Activated T-cell treated with anti-CD3 and anti-CD28 coated beads, Interleukin-2, amount 50 U/mL, for 24 hours (primary cell): ENCODE measurements around the gene AUP1.
A peak's percentile ranks its signal among the peaks of the same experiment; 100 is the strongest.

ENCODE experiments used
- DNase-seq: peaks from one replicate; pipeline ENCODE4 v3.0.0-alpha.2; 2020
- H3K27ac Mint-ChIP-seq: 2 replicates; pipeline ENCODE4 v1.8.0; 2020; ENCODE audit warnings: mild to moderate bottlenecking, mixed read lengths
- H3K27me3 Mint-ChIP-seq: 2 replicates; pipeline ENCODE4 v1.8.0; 2020; ENCODE audit warnings: mixed read lengths
- H3K36me3 Mint-ChIP-seq: 2 replicates; pipeline ENCODE4 v1.8.0; 2020; ENCODE audit warnings: low read depth, mixed read lengths
- H3K4me1 Mint-ChIP-seq: 2 replicates; pipeline ENCODE4 v1.8.0; 2020; ENCODE audit warnings: low read depth, mixed read lengths
- H3K4me3 Mint-ChIP-seq: 2 replicates; pipeline ENCODE4 v1.8.0; 2020; ENCODE audit warnings: mild to moderate bottlenecking, moderate library complexity, mixed read lengths
- H3K9me3 Mint-ChIP-seq: 2 replicates; pipeline ENCODE4 v1.8.0; 2020; ENCODE audit warnings: mixed read lengths

AUP1 gene

DNA sequence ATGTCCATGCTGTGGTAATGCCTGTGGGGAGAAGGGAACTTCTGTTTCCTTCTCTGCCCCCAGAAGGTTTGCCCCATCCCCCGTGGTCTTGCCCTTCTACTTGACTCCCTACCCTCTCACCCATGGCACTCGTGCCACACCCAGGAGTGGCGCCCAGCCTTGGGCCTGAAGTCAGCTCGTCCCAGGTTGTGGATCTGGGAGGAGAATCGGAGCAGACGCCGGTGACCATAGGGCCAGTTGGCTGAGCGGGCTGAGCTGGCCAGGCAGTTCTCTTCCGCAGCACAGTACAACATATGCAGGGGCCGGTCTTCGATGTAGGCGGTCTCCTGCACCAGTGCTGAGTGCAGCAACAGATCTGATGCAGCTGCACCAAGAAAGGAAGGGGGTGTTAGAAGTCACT, 4.9 kb upstream of the AUP1 start:
- DNase-seq, result no peak
- Mint-ChIP-seq H3K36me3 (peaks cover 37% of the 10 kb centered on the region), H3K9me3 (no peaks in the 10 kb centered on the region), H3K27ac (no peak overlapping the region), H3K4me3 (no peak overlapping the region), H3K27me3 (peaks cover 17% of the 10 kb centered on the region), H3K4me1 (peaks cover 17% of the 10 kb centered on the region)

DNA sequence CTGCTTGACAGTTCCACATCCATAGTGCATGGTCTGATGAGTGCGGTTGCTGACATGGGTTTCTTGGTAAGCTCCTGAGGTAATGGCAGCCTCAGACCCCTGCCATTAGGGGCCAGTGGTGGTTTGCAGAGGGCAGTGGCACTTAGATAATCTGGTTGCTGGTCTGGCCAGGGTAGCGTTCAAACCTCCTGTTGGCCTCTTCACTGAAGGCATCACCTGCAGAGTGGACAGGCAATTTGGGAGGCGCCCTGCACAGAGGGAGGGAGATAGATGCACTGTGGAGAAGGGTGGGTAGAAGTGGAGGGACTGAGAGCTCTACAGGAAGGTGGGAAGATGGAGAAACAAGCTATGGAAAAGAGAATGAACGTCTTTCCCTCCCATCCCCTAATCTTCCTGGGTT, 4.0 kb upstream of the AUP1 start:
- Mint-ChIP-seq H3K4me3 (no peak overlapping the region), H3K27ac (no peak overlapping the region), H3K9me3 (no peaks in the 10 kb centered on the region), H3K27me3 (peaks cover 8% of the 10 kb centered on the region), H3K4me1 (peaks cover 17% of the 10 kb centered on the region), H3K36me3 (peaks cover 47% of the 10 kb centered on the region)
- DNase-seq, result no peak

DNA sequence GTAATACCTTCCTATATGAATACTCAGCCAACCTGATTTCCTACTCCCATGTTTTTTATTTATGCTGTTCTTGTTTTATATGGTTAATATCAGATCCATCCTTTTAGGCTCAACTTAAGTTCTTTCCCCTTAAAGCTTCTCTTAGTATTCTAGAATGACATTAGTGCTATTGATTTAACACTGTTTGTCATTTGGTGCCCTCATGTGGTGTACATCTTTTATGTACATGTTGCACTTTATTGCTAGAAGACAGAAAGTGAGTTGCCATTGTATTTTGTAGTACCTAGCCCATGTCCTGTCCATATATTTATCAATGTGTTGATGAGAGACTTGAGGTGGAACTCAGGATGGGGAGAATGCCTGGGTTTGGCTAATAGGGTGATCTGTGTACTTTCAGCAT, 2.7 kb upstream of the AUP1 start:
- H3K4me1 Mint-ChIP-seq, result peaks cover 29% of the 10 kb centered on the region
- H3K9me3 Mint-ChIP-seq, result no peaks in the 10 kb centered on the region
- DNase-seq, result no peak

DNA sequence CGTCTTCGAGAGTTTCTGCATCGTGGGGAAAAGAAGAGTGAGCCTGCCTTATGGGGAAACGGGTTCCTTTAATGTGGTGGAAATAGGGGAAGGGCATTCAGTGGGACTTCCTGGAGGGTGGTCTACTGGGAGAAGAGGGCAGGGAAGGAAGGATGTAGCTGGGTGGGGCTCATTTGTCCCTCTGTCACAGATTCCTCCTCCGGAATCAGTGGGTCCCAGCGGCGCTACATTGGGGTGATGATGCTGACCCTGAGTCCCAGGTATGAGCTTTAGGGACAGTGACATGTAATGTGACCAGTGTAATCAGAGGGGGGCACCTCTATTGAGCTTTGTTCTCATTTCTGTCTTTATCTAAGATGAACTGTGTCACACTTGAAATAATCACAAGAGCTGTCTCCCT, 2.2 kb upstream of the AUP1 start:
- Mint-ChIP-seq H3K27me3 (no peaks in the 10 kb centered on the region), H3K4me1 (peaks cover 35% of the 10 kb centered on the region), H3K36me3 (peaks cover 65% of the 10 kb centered on the region), H3K27ac (peak overlapping the region; percentile 99), H3K9me3 (no peaks in the 10 kb centered on the region), H3K4me3 (peak overlapping the region; percentile 100)
- DNase-seq, result no peak

More for the DNA sequence above, 2.7 kb upstream of the AUP1 start:
- Mint-ChIP-seq H3K36me3 (peaks cover 59% of the 10 kb centered on the region), H3K27ac (peak overlapping the region; percentile 99), H3K27me3 (no peaks in the 10 kb centered on the region), H3K4me3 (peak overlapping the region; percentile 100)

DNA sequence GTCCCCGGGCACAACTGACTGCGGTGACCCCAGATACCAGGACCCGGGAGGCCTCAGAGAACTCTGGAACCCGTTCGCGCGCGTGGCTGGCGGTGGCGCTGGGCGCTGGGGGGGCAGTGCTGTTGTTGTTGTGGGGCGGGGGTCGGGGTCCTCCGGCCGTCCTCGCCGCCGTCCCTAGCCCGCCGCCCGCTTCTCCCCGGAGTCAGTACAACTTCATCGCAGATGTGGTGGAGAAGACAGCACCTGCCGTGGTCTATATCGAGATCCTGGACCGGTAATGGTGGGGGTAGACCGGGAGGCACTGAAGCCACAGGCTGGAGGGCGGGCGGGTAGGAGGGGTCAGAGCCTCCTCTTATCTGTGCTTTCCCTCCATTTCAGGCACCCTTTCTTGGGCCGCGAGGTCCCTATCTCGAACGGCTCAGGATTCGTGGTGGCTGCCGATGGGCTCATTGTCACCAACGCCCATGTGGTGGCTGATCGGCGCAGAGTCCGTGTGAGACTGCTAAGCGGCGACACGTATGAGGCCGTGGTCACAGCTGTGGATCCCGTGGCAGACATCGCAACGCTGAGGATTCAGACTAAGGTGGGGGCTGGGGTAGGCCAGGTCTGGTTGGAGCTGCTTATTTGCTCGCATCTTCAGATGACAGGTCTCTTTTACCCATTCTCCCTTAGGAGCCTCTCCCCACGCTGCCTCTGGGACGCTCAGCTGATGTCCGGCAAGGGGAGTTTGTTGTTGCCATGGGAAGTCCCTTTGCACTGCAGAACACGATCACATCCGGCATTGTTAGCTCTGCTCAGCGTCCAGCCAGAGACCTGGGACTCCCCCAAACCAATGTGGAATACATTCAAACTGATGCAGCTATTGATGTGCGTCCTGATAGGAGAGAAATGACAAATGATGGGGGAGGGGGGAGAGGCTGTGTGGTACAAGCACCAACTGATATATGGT, 1.0 kb upstream of the AUP1 start:
- peak; percentile 68 for DNase-seq
- H3K27ac Mint-ChIP-seq, result peak overlapping the region; percentile 99
- peaks cover 40% of the 10 kb centered on the region for H3K4me1 Mint-ChIP-seq
- no peaks in the 10 kb centered on the region for H3K9me3 Mint-ChIP-seq
- no peaks in the 10 kb centered on the region for H3K27me3 Mint-ChIP-seq
- peak overlapping the region; percentile 100 for H3K4me3 Mint-ChIP-seq
- peaks cover 76% of the 10 kb centered on the region for H3K36me3 Mint-ChIP-seq

DNA sequence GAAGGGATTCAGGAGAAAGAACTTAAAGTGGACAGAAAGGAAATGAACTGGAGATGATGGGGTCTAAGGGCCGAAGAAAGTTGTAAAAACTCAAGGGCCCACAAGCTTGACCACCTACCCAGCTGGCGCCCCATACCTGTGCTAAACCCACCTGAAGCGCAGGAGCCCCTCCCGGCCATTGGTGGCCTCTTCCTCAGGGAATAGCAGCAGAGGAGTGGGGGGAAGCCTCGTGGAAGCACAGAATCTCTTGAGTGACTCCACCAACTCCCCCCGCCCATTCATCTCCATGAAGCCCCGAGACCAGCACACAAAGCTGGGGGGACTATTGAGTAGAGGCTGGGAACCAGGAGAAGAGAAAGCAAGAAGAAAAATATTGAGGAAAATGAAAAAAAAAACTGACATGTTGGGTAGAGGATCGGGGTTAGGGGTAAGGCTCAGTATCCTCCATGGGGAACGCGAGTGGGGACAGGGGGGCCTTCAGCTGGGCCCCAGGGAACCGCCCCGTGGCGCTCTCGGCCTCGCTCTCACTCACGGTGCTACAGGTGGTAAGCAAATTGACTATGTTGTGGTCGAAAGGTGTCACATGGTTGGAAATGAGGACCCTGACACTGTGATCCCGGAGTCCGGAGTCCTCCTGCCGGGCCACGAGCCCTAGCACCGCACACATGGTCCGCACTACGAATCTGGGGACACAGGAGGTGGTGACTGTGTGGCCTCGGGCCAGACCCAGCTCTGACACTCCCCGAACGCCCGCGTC, 728 bp downstream of the AUP1 start:
- H3K36me3 Mint-ChIP-seq, result peaks cover 79% of the 10 kb centered on the region
- H3K4me1 Mint-ChIP-seq, result peaks cover 40% of the 10 kb centered on the region
- no peak for DNase-seq
- H3K9me3 Mint-ChIP-seq, result no peaks in the 10 kb centered on the region
- H3K27ac Mint-ChIP-seq, result peak overlapping the region; percentile 99
- peak overlapping the region; percentile 100 for H3K4me3 Mint-ChIP-seq
- no peaks in the 10 kb centered on the region for H3K27me3 Mint-ChIP-seq

DNA sequence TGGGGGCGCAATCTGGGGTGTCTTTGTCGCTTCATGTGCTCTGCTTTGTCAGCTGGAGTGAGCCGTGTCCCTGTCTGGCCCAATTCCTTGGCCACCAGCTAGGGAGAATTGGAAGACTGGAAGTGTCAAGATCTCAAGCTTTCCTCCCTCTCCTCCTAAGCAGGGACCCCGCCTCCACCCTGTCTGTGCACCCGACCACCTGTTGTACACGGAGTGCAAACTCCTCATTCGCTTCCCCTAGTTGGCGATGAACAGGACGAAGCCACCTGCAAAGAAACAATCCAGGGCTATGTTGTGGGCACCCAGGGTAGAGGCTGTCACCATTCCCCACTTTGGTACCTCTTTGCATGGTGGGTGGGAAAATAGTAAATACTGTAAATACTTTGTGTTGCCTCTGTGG, 1.8 kb downstream of the AUP1 start:
- Mint-ChIP-seq H3K27me3 (no peaks in the 10 kb centered on the region), H3K4me1 (peaks cover 40% of the 10 kb centered on the region), H3K36me3 (peaks cover 70% of the 10 kb centered on the region)

DNA sequence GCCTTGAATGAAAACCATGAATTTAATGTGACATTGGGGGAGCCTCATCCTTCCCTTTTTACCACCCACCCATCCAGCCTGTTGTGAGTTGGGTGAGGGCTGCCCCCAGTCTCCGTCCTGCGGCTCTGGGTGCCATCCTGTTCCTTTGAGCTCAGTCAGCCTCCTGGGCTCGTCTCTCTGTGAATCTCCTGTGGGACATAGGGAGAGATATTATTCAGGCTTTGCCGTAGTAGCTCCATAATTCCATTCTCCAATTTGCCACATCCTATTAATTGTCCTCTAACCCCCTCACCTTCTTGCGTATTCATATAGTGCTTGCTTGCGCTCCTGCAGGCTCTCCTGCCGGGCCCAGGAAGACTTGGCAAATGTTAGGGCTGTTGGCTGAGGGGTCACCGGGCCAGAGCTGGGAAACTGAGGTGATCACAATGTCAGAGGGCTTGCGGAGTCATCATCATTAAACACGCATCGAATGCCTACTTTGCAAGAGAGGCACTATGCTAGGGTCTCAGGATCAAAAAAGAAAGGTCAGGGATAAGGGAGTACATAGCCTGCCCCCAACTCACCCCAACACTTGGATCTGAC, 2.8 kb downstream of the AUP1 start:
- peaks cover 34% of the 10 kb centered on the region for H3K4me1 Mint-ChIP-seq
- H3K36me3 Mint-ChIP-seq, result peaks cover 60% of the 10 kb centered on the region
- H3K27ac Mint-ChIP-seq, result peak overlapping the region; percentile 33

More for the DNA sequence above, 1.8 kb downstream of the AUP1 start:
- no peak for DNase-seq
- no peaks in the 10 kb centered on the region for H3K9me3 Mint-ChIP-seq
- peak overlapping the region; percentile 99 for H3K27ac Mint-ChIP-seq
- peak overlapping the region; percentile 100 for H3K4me3 Mint-ChIP-seq

DNA sequence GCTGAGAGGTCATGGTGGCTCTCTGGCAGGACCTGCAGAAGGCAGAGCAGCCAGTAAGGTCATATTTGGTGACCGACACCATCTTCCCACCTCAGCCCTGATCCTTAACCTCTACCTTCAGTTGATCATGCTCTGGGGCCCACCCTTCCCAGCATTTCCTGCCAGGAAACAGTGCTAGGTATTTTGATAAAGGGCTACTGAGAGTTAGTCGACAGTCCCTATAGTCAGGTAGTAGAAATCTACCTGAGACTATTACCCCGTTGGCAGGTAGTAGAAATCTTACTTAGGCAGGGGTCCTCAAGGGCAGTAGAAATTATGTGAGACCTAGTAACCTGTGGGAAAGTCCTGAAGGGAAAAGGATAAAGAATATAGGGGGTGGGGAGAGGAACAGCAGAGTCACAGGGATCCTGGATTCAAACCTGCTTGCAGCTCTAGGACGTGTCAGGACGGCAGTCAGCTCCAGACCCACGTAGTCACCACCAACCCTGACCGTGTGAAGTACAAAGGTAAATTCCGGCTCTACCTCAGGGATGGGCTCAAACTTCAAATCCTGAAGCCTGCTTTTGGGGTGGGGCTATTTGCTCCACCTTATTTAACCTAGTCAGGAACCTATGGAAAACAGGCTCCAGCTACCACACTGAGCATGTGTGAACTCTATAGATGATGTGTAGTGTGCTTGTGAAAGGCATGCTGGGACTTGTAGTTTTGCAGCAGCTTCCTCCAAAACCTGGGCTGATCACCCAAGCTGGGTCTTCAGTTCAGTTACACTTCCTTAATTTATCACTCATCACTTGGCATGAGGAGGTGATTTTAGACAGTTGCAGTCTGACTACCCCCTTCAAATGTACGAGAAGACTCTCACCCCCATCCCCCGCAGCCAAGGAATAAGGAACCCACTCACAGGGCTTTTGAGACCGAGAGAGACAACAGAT, 3.5 kb downstream of the AUP1 start, which contains the start of gene DQX1:
Gene DQX1, minus strand, starts transcription at position 515 of the 932 bp plus-strand sequence. Its CDS starts 502 bp downstream, at position 13.
- no peak for DNase-seq
- H3K27me3 Mint-ChIP-seq, result no peaks in the 10 kb centered on the region
- H3K9me3 Mint-ChIP-seq, result no peaks in the 10 kb centered on the region

More for the DNA sequence above, 2.8 kb downstream of the AUP1 start:
- no peaks in the 10 kb centered on the region for H3K27me3 Mint-ChIP-seq
- H3K9me3 Mint-ChIP-seq, result no peaks in the 10 kb centered on the region
- H3K4me3 Mint-ChIP-seq, result peak overlapping the region; percentile 10
- no peak for DNase-seq

DNA sequence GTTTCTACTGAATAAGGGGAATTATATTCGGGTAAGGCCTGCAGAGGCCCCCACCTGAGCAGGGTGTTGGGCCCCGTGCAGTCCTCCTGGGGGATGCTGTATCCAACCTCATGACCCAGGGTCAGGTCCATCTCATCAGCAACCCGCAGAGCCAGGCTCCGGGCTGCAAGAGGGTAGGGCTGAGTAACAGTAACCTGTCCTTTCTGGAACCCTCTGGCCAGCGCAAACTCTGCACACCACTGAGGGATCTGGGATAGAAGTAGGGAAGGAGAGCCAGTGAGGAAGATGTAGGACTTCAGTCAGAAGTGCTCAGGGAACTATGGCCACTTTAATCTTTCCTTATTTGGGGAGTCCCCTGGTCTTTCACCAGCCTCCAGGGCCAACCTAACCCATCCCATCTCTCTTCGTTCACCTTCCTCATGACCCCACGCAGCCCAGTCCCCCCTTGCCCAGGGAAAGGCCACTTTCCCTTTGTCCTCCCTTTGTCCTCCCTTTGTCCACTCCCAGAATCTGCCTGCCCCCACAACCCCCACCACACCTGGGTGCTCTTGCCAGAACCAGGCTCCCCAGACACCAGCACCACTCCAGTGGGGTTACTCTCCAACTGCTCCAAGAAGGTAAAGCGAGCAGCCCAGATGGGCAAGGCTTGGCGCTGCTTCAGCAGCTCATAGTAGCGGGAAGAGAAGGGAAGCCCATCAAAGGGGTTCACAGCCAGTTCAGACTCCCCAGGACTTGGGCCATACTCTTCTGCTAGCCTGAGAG, 4.4 kb downstream of the AUP1 start:
- Mint-ChIP-seq H3K36me3 (peaks cover 46% of the 10 kb centered on the region), H3K27me3 (peaks cover 7% of the 10 kb centered on the region), H3K4me3 (no peak overlapping the region), H3K9me3 (no peaks in the 10 kb centered on the region), H3K4me1 (peaks cover 23% of the 10 kb centered on the region), H3K27ac (peak overlapping the region; percentile 38)
- DNase-seq, result no peak

More for the DNA sequence above, 3.5 kb downstream of the AUP1 start, which contains the start of gene DQX1:
- Mint-ChIP-seq H3K27ac (peak within 1 kb of the TSS; percentile 38), H3K36me3 (peaks cover 53% of the 10 kb centered on the region), H3K4me3 (peak within 1 kb of the TSS; percentile 47), H3K4me1 (peaks cover 27% of the 10 kb centered on the region)

DNA sequence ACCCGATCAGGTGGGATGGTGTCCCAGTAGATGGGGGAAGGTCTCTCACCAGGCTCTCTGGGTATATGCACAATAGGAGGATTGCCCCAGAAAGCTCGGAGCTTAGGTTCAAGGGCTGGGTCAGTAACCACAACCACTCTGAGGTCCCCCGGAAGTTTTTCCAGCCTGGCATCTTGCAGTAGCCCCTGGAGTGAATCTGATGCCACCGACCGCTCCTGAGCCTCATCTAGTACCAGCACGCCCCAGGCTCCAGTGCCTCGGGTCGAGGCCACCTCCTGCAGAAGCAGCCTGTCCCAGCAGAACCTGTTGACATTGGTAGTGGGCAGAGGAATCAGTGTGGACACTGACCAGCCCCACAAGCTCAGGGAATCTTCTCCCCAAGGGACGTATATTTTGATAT, 5.5 kb downstream of the AUP1 start:
- H3K9me3 Mint-ChIP-seq, result no peaks in the 10 kb centered on the region
- H3K4me1 Mint-ChIP-seq, result peaks cover 23% of the 10 kb centered on the region
- peaks cover 41% of the 10 kb centered on the region for H3K36me3 Mint-ChIP-seq
- no peak for DNase-seq
- peaks cover 18% of the 10 kb centered on the region for H3K27me3 Mint-ChIP-seq
- H3K27ac Mint-ChIP-seq, result no peak overlapping the region
- H3K4me3 Mint-ChIP-seq, result no peak overlapping the region

DNA sequence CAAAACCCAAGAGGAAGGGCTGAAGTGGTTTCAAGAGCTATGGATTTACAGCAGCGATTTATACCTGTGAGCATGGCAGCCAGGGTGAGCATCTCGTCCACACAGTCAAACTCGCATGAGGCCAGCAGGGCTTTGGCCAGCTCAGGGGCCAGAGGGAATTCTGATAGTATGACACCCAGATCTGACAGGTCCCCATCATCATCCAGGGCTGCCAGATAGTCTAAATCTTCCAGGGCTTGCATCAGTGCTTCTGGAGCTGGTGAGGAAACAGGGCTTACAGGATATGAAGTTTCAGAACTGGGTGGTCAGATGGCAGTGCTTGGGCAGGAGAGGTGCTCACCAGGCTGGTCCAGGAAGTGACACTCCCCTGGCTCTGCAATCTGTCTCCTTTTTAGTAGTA, 7.0 kb downstream of the AUP1 start:
- H3K9me3 Mint-ChIP-seq, result no peaks in the 10 kb centered on the region
- H3K27ac Mint-ChIP-seq, result no peak overlapping the region
- H3K4me3 Mint-ChIP-seq, result no peak overlapping the region
- peaks cover 14% of the 10 kb centered on the region for H3K4me1 Mint-ChIP-seq
- no peak for DNase-seq
- H3K27me3 Mint-ChIP-seq, result peaks cover 33% of the 10 kb centered on the region
- peaks cover 26% of the 10 kb centered on the region for H3K36me3 Mint-ChIP-seq

DNA sequence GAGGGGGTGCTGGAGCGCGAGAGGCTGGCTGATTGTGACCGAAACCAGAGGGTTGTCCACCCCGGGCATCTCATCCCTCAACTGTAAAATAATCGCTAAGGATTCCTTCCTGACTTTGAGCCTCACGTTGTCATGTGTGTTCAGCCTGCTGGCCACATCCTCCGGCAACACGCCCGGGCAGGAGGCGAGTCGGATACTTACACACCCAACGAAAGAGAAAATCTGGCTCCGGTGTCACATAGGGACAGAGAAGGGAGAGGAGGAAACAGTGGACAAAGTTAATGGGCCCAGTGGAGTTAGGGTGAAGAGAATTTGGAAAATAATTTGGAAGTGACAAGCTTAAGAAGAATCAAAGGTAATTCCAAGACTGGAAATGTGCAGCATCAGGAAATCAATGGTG, 12.9 kb downstream of the AUP1 start:
- DNase-seq, result no peak
- Mint-ChIP-seq H3K4me3 (peak overlapping the region; percentile 48), H3K9me3 (no peaks in the 10 kb centered on the region), H3K27me3 (peaks cover 81% of the 10 kb centered on the region), H3K4me1 (peaks cover 25% of the 10 kb centered on the region), H3K36me3 (no peaks in the 10 kb centered on the region), H3K27ac (no peak overlapping the region)
